GM19452 (cell line): ENCODE results near the gene NXF1.
"Not testable (repeated sequence)": the region's sequence is repeated elsewhere in the genome, so short reads cannot be mapped to it uniquely, and the experiment has no call there.

ENCODE experiments used
- ATAC-seq: cut with Tn5 transposase; IDR thresholded peaks from one replicate; pipeline ENCODE4 v1.9.1; 2021; ENCODE audit not compliant: unreplicated experiment

The NXF1 gene

DNA sequence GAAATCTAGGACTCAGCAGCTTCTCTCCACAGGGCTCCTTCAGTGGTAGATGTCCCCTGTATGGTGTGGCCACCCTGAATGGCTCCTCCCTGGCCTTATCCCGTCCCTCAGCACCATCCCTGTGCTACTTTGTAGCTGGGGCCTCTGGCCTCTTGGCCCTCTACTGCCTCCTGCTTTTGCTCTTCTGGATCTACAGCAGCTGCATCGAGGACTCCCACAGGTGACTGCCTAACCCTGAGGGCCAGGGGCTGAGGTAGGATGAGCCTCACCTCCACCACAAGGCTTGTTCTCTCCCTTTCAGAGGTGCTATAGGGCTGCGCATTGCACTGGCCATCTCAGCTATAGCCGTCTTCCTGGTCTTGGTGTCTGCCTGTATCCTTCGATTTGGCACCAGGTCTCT lies 16.2 kb downstream of the NXF1 start:
- no peak for ATAC-seq

DNA sequence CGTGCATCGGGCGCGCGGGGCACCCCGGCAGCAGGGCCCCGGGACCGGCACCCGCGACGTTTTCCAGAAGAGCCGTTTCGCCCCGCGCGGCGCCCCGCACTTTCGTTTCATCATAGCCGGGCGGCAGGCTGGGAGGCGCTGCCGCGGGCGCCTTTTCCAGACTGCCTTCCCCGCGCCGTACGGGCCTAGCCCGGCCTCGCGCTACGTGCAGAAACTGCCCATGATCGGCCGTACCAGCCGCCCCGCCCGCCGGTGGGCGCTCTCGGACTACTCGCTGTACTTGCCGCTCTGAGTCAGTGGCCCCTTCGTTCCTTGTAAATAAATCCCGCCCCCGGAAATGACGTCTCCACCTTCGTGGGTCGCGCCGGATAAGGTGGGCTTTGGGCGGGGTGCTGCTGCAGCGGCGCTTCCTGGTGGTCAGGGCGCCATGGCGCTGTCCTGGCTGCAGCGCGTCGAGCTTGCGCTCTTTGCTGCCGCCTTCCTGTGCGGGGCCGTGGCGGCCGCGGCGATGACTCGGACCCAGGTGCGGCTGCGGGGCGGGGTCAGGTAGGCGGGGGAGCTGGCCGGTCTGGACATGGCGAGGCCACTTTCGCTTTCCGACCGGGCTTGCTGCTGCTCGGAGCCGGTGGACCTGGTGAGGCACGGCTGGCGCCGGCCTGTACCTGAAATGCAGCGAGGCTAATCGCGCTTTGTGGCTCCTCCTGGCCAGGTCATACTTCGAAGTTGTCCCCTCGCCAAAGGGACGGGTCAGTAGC lies 18.1 kb downstream of the NXF1 start, which contains the start of gene TMEM179B:
Gene TMEM179B (plus strand): TSS at position 398 of the 755 bp plus-strand sequence. CDS start 30 bp downstream, at position 428.
- peak; percentile 62 for ATAC-seq

DNA sequence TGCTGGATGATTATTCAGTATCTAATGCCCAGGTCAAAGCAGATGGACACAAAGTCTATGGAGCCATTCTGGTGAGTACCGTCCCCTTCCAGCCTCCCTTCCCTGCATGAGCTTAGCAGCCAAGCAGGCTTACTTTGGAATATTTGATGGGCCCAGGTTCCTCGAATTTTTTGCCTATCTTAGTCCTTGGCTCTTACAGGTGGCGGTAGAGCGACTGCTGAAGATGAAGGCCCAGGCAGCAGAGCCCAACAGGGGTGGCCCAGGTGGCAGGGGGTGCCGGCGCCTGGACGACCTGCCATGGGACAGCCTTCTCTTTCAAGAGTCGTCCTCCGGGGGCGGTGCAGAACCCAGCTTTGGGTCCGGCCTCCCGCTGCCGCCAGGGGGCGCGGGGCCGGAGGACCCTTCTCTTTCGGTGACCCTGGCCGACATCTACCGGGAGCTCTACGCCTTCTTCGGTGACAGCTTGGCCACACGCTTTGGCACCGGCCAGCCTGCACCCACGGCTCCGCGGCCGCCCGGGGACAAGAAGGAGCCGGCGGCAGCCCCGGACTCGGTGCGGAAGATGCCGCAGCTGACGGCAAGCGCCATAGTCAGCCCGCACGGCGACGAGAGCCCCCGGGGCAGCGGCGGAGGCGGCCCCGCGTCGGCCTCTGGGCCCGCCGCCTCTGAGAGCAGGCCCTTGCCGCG lies 18.8 kb downstream of the NXF1 start:
- peak; percentile 57 for ATAC-seq

DNA sequence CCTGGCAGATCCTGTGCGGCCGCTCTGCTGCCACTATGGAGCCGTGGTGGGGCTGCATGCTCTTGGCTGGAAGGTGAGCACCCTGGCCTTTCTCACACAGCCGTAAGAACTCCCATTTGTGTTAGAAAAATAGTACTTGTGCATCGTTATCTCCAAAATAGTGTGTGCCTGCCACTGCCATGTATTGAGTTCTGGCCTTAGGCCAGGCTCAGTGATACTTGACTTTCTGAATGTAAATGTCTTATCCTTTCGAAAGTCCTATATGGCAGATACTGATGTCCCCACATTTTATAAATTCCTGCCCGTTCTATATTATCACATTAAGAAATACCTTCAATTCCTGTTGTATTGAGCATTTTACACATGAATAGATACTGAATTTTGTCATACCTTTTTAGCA lies 22.5 kb downstream of the NXF1 start:
- ATAC-seq, result no peak

DNA sequence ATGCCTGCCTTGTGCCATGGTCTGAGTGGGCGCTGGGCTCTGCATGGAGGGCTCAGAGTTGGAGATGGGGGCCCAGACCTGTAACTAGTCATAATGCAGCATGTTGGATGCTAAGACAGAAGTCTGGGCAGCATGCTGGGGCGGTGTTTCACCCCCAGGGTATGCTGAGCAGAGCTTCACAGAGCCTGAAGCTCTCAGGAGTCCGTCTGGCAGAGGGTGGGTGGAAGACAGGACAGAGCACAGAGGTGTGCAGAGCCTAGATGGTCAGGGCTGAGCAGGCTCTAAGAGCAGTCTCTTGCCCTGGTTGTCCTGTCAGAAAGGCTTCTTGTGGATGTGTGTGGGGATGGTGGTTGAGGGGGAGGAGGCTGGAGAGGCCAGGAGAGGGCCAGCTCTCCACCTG lies 26.8 kb downstream of the NXF1 start:
- ATAC-seq, result no peak

DNA sequence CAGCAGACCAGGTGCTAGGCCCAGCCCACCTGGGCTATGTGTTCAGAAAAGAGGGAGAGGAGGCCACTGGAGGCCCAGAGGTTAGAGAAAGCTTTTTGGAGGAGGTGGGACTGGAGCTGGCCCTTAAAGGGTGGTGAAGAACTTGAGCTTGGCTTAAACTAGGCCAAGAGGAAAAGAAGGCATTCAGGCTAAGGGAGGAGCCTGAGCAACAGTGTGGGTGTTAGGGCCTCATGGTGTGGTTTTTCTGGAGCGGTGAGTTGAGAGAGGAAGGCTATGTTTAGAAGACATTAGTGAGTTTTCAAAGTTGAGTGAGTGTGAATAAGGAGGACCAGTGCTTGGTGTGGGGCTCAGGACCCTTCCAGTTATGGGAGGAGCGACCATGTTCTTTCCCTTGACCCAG lies 27.9 kb downstream of the NXF1 start:
- no peak for ATAC-seq

DNA sequence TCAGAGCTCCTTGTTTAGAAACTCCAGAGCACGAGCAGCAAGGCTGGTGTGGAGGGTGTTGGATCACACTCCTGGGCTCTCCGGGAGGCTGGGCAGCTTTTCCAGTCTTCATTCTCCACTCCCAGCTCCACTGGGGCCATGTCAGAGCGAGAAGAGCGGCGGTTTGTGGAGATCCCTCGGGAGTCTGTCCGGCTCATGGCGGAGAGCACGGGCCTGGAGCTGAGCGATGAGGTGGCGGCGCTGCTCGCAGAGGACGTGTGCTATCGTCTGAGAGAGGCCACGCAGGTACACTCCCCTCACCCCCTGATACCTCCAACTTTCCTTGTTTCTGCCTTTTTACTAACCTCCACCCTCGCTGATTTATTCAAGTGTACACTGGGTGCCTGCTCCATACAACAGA lies 29.6 kb downstream of the NXF1 start:
- ATAC-seq, result no peak

DNA sequence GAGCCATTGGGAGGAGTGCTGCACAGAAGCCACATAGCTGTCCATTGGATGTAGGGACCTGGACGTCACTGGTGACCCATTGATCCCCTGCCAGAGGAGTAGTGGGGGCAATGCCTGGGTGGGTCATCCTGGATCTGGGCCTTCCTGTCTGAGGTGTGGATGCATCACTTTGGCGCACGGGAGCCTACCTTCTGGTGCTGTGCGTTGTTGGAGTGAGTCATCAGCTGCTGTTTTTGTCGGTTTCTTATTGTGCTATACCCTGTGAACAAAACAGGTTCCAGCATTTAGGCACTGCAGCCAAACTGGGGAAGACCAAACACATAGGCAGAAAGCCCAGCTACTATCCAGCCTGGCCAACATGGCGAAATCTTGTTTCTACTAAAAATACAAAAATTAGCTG lies 30.8 kb downstream of the NXF1 start:
- no peak for ATAC-seq

DNA sequence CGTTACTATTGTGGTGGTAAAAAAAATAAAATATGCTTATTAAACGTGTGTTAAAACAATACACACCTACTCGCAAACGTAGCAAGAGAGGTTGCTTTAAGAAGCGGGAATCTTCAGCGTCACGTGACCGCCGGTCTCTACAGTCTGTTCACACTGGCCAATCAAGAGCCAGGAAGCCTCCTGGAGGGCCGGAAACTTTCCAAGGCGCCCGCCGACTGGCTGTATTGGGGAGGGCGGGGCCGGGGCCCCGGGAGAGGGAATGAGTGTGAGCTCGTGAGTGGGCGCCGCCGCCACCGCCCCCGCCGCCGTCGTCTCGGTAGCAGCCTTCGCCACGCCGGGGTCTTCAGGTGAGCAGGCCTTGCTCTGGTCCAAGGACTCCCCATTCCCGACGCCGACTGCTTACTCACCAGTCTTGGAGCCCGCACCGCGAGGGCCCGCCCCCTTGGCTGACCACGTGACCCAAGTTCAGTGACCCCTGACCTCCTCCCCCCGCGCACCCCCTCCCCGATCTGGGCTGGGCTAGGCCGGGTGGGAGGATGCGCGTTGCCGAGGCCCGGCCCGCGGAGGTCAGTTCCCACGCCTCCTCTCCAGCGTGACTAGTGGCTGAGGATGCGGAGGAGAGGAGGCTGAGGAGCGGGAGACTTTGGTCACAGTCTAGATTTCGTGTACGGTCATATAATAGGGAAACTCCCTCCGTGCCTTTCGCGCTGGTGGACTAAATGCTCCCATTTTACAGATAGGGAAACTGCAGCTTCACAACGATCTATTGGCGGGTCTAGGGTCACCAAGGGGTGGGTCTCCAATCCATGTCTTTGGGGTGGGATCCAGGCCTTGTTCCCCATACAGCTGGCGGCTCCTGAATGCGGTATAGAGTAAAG lies 33.9 kb downstream of the NXF1 start, which contains the start of gene TAF6L:
Gene TAF6L (plus strand): TSS at position 253 of the 878 bp plus-strand sequence. CDS start 4,388 bp downstream, outside the sequence.
- peak; percentile 82 for ATAC-seq

DNA sequence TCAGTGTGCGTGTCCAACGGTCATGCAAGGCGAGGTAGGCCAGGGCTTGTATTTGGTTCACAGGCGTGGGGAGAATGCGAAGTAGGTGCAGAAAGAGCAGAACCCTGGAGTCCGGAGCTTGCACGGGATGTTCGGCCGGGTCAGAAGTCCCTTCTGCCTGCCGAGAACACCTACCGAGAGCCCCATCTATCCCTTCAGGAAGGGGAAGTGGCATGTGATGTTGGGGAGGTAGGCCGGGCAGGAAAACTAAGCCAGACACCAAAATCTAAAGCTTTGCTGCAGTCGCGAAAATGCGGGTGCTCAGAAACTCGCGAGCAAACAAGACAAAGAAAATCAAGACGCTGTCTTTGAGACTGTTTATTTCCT lies 34.5 kb downstream of the NXF1 start:
- peak; percentile 12 for ATAC-seq

DNA sequence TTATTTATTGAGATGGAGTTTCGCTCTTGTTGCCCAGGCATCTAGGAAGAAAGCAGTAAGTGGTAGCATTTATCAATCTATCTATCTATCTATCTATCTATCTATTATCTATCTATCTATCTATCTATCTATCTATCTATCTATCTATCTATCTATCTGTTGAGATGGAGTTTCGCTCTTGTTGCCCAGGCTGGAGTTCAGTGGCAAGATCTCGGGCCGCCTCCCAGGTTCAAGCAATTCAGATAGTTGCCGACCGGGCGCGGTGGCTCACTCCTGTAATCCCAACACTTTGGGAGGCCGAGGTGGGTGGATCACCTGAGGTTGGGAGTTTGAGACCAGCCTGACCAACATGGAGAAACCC lies 44.4 kb downstream of the NXF1 start:
- ATAC-seq, result not testable (repeated sequence)

DNA sequence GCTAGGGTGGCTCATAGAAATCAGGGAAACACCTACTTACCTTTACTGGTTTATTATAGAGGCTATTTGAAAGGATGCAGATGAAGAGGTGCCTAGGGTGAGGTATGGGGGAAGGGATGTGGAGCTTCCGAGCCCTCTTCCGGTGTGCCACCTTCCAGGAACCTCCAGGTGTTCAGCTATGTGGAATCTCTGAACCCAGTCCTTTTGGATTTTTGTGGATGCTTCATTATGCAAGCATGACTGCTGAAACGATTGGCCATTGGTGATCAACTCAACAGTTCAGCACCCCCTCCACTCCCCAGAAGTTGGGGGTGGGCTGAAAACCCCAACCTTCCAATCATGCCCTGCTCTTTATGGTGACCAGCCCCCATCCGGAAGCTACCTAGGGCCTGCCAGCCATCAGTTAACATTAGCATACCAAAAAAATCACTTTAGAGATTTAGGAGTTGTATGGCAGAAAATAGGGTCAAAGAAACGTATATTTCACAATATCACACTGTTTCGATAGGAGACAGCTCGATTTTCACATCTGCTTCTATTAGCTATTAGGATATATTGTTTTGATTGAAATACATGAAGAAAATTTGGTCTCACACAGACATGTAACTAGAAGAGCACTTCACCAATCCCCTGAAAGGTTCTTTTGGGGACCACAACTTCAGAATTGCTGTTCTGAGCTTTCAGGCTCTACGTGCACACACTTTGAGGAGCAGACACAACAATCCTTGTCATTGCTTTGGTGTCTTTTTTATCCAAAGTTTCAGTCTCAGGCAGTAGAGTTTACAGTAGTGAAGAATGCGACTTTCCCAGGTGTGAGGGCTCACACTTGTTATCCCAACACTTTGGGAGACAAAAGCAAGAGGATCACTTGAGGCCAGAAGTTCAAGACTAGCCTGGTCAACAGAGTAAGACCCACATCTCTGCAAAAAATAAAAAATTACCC lies 47.1 kb downstream of the NXF1 start:
- ATAC-seq, result no peak

DNA sequence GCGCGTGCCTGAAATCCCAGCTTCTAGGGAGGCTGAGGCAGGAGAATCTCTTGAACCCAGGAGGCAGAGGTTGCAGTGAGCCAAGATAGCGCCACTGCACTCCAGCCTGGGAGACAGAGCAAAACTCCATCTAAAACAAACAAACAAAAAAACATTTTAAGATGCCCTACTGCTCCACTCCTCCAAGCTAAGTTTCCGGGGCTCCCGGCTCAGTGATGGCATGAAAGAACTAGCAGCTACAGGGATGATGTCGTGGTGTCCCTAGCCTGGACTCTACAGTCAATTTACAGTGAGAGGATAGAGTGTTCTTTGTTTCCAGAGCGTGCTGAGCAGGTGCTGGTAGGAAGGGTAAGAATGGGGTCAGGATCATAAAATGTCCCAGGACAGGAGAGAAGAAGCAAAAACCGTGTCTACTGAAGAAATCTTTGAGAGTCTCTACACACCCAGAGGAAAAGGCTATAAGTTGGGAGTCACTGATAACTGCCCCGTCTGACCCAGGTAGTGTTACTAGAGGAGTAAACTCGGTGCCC lies 50.1 kb downstream of the NXF1 start:
- ATAC-seq, result no peak

DNA sequence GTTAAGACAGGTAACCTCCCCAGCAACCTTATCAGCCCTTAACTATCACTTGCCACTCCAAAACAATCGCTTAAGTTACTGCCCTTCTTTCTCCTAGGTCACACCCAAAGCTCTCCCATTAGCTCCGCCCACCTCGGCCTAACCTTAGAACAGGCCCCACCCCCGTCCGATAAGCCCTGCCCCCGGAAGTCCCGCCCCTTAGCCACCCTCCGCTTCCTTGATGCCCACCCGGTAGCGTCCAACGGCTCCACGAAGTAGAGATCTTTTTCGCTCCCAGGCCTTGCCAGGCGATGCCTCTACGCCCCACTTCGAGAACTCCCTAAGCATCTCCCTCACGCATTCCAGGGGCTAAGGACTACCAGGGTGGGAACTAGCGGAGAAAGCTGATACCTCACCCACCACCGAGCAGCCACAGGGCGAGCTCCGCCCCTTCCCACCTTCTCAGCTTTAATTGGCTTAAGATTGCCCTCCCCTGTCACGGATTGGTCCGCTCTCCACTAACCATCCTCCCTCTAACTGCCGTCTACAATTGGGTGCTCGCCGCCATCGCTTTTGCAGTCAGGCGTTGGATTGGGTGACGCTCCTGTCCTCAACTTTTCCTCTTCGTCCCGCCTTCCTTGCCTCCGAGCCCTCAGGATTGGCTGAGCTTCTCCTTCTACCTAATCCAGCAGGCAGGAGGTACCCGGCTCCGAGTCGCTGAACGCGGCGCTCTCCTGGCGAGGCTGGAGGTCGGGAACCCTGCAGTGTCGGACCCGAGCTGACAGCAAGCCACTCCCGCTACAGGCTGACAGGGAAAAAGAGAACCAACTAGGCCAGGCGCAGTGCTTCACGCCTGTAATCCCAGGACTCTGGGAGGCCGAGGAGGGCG lies 51.3 kb downstream of the NXF1 start, which contains the start of gene ZBTB3:
Gene ZBTB3 (minus strand): TSS at position 425 of the 868 bp plus-strand sequence. CDS start 496 bp downstream, outside the sequence.
- ATAC-seq, result peak; percentile 94

DNA sequence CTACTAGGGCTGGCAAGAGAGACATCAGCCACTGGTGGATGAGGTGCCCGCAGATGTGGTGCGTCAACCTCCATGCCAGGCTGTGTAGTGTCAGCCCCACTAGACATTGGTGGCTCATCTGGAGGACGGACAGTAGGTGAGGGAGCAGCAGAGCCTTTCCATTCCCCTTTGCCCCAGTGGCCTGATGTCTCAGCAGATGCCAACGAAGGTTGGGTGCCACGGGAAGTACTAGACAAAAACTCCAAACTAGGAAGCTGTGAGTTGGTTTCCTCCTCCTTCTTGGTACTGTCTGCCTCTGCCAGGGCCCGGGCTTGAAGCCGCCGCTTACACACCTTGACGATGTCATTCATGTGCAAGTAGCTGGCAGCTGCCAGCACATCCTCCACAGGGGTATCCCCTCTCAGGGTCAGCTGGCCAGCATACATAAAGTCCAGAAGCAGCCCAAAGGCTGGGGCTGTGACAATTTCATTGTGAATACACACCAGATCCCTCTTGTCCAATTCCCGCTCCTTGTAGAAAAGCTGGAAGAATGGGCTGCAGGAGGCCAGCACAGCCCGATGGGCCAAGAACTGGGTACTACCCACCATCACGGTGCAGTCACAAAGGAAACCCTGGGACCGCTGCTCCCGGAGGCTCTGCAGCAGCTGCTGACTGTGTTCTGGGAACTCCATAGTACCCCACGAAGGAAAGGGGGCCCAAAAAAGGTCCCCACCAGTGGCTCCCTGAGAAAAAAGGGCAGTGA lies 52.1 kb downstream of the NXF1 start:
- peak; percentile 1 for ATAC-seq

DNA sequence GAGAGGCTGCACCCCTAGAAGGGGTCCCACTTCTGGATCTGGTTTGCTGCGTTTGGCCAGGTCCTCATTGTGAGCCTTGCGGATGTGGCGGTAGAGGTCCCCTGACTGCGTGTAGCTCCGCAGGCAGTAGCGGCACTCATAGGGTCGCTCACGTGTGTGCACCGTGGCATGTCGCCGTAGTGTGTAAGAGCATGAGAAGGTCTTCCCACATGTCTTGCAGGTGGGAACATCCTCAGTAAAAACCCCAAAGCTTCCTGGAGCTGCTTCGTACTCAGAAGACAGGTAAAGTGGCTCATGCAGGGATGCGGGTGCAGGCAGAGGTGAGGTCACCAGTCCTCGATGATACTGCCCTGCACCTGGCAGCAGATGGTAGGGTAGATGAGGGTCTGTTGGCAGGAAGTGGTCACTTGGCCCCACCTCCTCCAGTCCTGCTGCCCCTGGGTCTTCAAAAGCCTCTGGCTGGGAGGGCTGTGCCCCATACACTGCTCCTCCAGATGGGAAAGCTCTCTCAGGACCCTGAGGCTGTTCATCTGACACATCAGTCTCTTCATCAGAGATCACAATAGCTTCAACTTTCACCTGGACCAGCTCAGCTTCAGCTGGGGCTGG lies 53.0 kb downstream of the NXF1 start:
- ATAC-seq, result no peak

DNA sequence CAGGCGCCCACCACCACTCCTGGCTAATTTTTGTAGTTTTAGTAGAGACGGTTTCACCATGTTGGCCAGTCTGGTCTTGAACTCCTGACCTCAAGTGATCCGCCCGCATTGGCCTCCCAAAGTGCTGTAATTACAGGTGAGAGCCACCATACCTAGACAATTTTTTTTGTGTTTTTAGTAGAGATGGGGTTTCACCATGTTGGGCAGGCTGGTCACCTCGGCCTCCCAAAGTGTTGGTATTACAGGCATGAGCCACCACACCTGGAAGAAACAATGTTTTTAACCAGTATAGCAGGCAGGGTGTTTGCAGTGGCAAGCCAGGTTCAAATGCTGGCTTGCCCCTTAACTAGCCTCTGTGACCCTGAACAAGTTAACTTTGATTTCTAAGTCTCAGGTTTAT lies 55.3 kb downstream of the NXF1 start:
- not testable (repeated sequence) for ATAC-seq
